ENCODE measurements around the gene PTPRK.

Gene PTPRK

GRCh38 chr6:128239146-128239545 lies 281.3 kb downstream of the PTPRK start:
- no peak for DNase-seq

DNA sequence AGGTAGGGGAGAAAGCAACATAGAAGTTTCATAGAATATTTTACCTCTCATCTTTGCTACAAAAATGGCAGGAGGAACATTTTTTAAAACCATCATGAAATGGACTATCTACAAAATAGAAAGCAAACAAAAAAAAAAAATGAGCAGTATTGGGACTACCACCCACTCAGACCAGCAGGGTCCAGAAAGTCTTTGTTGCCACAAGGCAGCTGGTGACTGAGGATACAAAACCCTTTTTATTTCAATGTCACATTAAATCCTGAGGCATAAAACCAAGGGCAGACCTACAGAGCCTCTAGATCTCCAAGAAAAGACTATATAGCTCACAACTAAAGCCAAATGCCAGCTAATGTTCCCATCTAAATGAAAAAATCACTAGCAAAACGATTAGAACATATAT lies 282.2 kb downstream of the PTPRK start:
- DNase-seq = no peak

DNA sequence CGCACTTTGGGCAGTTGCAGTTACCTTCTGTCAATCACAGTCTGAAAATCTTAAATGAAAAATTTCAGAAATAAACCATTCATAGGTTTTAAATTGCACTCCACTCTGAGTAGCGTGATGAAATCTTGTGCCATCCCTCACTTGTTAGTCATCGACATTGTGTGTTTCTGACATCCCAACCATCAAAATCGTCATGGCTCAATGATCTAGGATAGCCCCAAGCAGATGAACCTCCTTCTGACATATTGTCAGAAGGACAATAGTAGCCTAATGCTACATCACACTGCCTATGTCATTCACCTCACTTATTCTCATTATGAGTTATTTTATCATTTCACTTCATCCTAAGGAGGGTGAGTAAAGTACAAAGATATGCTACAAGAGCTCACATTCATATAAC lies 284.8 kb downstream of the PTPRK start:
- DNase-seq = no peak

DNA sequence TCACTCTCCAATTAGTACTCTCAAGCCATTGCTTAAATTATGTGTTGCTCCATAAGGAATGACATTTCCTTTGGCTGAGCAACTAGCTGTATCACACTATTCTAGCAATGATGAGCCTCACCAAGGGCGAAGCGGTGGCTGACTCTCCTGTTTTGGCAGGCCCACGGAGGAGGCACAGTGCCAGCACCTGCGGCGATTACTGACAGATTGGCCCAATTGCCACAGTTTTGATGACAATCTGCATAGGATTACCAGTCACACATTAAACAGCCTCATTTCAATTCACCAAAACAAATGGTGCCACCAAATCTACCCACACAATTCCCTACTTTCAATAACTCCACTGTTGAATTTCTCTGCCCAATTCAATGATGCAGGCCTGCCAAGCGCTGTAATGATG lies 286.9 kb downstream of the PTPRK start:
- DNase-seq = no peak

DNA sequence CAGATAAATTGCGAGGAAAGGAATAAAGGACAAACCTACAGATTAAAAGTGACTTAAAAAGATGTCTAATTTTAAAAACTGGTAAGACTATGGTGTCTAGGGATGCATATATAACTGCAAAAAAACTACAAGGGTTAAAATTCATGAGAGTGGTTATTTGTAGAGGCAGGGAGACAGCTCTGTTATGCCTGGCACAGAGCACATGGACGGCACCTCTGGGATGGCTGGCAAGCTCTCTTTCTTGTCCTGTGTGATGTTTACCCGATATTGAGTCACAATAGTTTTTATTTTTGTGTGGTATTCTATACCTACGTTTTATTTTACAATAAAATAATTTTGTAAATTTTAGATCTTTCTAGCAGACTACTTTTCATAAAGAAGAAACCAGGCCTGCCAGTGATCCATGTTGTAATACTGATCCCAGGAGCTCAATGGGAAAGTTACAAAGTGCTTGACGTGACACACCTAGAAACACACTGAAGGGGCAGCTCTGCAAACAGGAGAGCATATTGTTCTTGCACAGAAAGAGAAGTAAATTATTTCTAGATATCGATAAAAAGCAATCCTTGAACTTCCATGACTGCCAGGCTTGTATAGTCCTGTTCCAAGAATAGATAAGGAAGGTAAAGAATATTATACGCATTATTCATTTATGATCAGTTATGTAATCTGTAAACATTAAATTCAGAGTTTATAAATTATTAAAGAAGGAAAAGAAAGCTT lies 290.0 kb downstream of the PTPRK start:
- no peak for DNase-seq

- DNase-seq = no peak
Observed at GRCh38 chr6:128225612-128226011, 294.8 kb downstream of the PTPRK start.

DNA sequence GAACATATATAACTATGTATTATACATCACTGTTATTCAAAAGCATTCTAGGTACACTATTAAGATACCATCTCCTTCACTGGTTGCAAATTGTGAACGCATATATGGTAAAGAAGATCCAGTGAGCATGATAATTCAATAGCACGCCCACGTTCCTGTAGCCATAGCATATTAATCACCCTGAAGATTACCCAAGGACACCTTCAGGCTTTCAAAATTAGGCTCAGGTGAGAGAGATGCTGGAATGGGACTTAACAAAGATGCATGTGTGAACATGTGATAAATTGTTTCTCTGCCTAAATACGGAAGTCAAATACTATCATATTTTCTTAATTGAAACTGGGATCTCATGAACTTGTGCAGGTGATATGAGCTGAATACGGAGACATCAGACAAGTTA lies 303.5 kb downstream of the PTPRK start:
- no peak for DNase-seq

DNA sequence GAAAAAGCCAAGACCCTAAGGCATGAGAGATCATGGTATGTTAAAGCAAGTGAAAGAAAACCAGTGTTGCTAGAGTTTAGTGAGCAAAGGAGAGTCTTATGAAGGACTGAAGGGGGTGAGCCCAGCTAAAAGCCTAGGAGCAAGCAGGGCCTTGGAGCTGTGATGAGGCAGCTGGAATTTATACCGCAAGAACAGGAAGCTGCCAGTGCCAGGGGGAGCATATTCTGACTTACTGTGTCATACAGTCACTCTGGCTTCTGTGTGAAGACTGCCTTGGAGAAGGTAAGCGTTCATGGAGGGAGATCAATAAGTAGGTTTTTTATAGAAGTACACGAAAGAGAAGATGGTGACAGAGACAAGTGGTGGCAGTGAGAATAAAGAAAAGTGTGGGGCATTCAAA lies 310.6 kb downstream of the PTPRK start:
- no peak for DNase-seq

- no peak for DNase-seq
Observed at GRCh38 chr6:128208851-128209580, 311.4 kb downstream of the PTPRK start.

GRCh38 chr6:128208078-128208477 lies 312.3 kb downstream of the PTPRK start:
- no peak for DNase-seq

DNA sequence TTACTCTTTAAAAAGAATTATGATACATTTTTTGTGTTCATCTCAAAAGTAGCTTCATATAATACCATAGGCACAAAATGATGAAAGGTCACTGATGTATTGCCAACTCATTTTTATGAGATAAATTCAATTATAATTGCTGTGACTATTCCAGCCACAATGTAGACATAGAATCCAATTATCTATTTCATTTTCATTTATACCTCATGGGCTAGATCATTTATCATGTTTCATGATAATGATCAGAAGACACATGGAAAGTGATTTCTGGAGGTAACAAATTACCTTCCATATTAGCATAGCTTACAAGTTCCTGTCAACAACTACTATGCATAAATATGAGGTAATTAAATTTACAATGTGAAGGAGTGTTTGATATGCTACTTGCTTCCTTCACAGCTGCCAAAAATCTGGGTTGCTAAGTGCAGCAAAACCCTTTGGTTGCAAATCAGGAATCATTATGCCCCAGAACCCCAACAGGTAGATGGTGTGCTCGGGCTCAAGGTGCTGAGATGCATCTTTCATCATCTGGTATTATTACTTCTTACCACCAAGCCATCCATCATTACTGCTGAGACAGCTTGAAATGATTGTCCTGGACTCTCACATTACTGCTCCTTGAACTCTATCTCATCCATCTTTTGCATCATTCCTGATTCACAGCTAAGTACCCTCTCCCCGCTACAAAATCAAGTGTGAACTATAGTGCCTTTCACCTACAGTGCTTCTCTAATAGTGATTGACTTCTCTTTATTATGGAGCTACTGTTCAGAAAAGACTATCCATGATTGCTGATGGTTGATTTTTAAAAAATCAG lies 313.6 kb downstream of the PTPRK start:
- DNase-seq = no peak

- DNase-seq = no peak
Observed at GRCh38 chr6:128204616-128205015, 315.8 kb downstream of the PTPRK start.

- DNase-seq = no peak
Observed at GRCh38 chr6:128202169-128202765, 318.1 kb downstream of the PTPRK start.

DNA sequence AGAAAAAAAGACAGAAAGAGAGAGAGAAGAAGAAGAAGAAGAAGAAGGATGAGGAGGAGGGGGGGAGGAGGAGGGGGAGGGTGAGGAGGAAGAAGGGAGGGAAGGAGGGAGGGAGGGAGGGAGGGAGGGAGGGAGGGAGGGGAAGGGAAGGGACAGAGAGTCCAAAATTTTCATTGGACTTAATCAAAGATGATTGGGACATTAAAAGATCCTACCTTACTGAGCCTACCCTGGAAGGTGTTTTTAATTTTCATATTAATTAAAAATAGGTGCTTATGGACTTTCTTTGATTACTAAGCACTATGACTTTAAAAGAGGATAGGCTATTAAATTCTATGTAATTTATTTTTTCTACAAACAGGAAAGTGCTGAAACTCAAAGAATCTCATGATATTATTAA lies 319.6 kb downstream of the PTPRK start:
- DNase-seq = no peak

- no peak for DNase-seq
Observed at GRCh38 chr6:128199461-128199860, 320.9 kb downstream of the PTPRK start.

DNA sequence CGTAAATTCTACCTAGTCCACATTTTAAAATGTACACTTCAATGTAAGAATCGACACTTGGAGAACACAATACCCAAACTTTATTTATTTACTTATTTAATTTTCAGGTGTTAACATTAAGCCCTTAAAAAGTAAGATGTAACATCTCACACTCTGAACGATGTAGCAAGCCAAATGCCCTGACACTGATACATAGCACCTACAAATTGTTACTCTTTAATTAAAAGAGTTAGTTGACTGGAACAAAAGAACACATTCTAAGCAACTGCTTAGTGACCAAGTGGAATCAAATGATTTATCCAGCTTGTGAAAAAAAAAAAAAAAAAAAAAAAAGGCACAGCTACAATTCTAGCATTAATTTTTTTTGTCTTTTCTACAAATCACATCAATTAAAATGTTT lies 327.4 kb downstream of the PTPRK start:
- no peak for DNase-seq

- no peak for DNase-seq
Observed at GRCh38 chr6:128188678-128189077, 331.7 kb downstream of the PTPRK start.

- no peak for DNase-seq
Observed at GRCh38 chr6:128186729-128187128, 333.7 kb downstream of the PTPRK start.

GRCh38 chr6:128179876-128180438 lies 340.4 kb downstream of the PTPRK start:
- DNase-seq = no peak

DNA sequence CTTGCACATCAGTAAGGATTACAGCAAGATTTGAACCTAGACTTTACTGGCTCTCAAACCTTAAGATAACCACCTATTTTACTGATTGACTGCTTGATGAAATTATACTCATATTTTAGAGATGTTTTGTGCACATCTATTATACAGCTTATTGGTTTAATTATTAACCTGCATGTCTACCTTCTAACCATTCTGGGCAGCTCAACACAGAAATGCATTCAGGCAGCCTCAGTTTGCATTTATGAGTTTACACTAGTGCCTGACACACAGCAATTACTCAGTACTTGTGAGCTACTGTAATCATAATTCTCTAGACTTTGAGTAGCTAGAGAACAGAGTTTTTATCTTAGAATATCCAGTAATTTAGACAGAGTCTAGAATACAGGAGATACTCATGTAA lies 345.7 kb downstream of the PTPRK start:
- no peak for DNase-seq

DNA sequence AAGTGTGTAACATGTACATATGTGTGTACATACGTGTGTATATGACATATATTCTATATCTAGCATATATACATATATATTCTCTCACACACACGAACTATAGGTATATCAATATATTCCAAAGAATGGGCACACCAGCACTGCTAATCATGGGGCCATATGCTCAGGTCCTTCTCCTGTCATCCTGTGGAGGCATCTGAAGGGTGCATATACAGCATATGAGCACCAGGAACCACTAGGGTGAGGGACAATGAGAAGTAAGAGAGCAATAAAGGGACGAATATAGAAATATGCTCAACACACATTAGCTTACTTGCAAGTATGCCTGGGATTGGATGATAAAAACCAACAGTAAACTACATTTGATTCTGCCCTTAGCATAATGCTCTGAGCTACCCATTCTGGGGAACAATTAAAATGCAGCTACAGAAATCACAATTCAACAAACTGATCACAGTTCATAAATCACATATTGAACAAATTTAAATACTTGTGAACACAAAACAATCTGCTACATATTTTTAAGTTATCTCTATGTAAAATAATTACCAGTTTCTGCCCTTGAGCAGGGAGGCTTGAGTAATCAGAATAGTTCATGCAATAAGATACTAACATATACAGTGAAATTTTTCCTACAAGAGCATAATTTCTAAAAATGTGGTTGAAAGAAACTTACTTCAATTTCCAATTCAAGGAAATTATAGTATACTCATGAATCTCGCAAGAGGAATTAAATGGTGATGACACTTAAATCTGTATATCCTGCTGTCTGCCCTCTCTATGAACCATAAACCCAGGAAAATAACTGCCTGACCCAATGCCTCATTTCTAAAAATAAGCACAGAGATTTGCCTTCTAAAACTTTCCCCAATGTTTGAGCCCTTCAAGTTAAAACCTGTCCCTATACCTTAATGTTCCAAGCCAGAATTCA lies 347.4 kb downstream of the PTPRK start:
- DNase-seq = no peak

DNA sequence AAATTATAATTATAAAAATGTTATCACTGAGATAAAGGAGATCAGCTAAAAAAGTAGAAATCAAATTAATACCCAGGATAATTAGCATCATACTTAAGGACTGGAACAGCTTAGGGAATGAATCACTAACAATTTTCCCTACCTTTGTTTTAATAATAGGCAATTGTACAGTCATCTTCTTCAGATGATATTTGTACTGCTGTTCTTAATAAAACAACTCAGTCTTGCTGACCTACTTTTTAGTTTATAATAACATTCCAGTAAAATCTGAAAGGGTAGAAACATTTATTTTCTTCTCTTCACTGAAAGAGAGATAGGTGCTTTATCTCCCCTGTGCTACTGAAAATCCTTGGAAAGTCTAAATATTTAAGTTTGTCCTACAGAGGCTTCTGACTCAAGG lies 348.3 kb downstream of the PTPRK start:
- DNase-seq = no peak
